SK-N-DZ (cell line): Measurements from ENCODE around the gene ARHGAP35.
"Not testable (repeated sequence)": the region's sequence is repeated elsewhere in the genome, so short reads cannot be mapped to it uniquely, and the experiment has no call there.

Experiments used
- DNase-seq: peaks from one replicate; pipeline ENCODE4 v3.0.0-alpha.2; 2015; ENCODE audit warnings: low spot score

ARHGAP35 gene

GRCh38 chr19:46842791-46843190 is 18.0 kb upstream of the ARHGAP35 start:
- DNase-seq, result peak; percentile 45

GRCh38 chr19:46844067-46844489 is 16.7 kb upstream of the ARHGAP35 start:
- DNase-seq, result no peak

- DNase-seq, result no peak
These were observed 14.8 kb upstream of the ARHGAP35 start for GRCh38 chr19:46845959-46846459.

- DNase-seq, result no peak
These were observed 13.3 kb upstream of the ARHGAP35 start for GRCh38 chr19:46847528-46847927.

- DNase-seq, result no peak
These were observed 12.4 kb upstream of the ARHGAP35 start for GRCh38 chr19:46848389-46848788.

- DNase-seq, result no peak
These were observed 11.2 kb upstream of the ARHGAP35 start for GRCh38 chr19:46849610-46850009.

- DNase-seq, result peak; percentile 97
These were observed 10.3 kb upstream of the ARHGAP35 start, which contains the start of gene AP2S1 for GRCh38 chr19:46850228-46851203. TSS of gene AP2S1 (minus strand) at chr19:46850846. CDS start at chr19:46850766, 80 bp downstream.

- DNase-seq, result no peak
These were observed 8.0 kb upstream of the ARHGAP35 start for GRCh38 chr19:46852830-46853229.

GRCh38 chr19:46854698-46855097 is 6.1 kb upstream of the ARHGAP35 start:
- not testable (repeated sequence) for DNase-seq

GRCh38 chr19:46856062-46857022 is 4.5 kb upstream of the ARHGAP35 start:
- DNase-seq, result peak; percentile 72

GRCh38 chr19:46859637-46860124 is 1.1 kb upstream of the ARHGAP35 start:
- DNase-seq, result no peak

GRCh38 chr19:46860125-46860845 is 512 bp upstream of the ARHGAP35 start:
- peak; percentile 95 for DNase-seq

- DNase-seq, result no peak
These were observed 1.1 kb downstream of the ARHGAP35 start for GRCh38 chr19:46861691-46862502.

GRCh38 chr19:46862503-46862834 is 1.7 kb downstream of the ARHGAP35 start:
- no peak for DNase-seq

GRCh38 chr19:46862974-46863632 is 2.3 kb downstream of the ARHGAP35 start:
- no peak for DNase-seq

- no peak for DNase-seq
These were observed 3.2 kb downstream of the ARHGAP35 start for GRCh38 chr19:46863818-46864629.

- DNase-seq, result no peak
These were observed 5.8 kb downstream of the ARHGAP35 start for GRCh38 chr19:46866407-46867136.

- DNase-seq, result no peak
These were observed 6.4 kb downstream of the ARHGAP35 start for GRCh38 chr19:46867170-46867569.
